GM12878 (cell line): ENCODE data around the gene SLC2A14.
"Not testable (repeated sequence)": the region's sequence is repeated elsewhere in the genome, so short reads cannot be mapped to it uniquely, and the experiment has no call there.

Experiments used
- CEBPB ChIP-seq, 2 experiments: fragments of 150-350 bp in 1 of 2; IDR thresholded peaks; 2 replicates each; pipeline ENCODE4 v1.6.1; 2012 to 2014; ENCODE audit warnings: low read depth in 2 of 2, low read length in 2 of 2, borderline replicate concordance in 1 of 2, inconsistent platforms in 1 of 2
- GATAD2B ChIP-seq: fragments of 450-650 bp; conservative IDR thresholded peaks from 2 replicates; pipeline ENCODE4 v1.6.1; 2017; ENCODE audit warnings: low read depth, mild to moderate bottlenecking, moderate library complexity
- MXI1 ChIP-seq: fragments of 150-350 bp; IDR thresholded peaks from 2 replicates; pipeline ENCODE4 v1.6.1; 2011; ENCODE audit warnings: low read depth, mild to moderate bottlenecking, inconsistent platforms, low read length, improper control_type of control experiment
- NBN ChIP-seq: fragments of 450-650 bp; IDR thresholded peaks from 2 replicates; pipeline ENCODE4 v1.6.1; 2016
- NFYB ChIP-seq: IDR thresholded peaks from 2 replicates; pipeline ENCODE4 v1.6.1; 2011; ENCODE audit warnings: low read depth, mild to moderate bottlenecking, low read length, improper control_type of control experiment, moderate library complexity; ENCODE audit not compliant: insufficient read depth
- POLR2A ChIP-seq: IDR thresholded peaks from 2 replicates; pipeline ENCODE4 v1.6.1; 2011; ENCODE audit warnings: low read depth, mild to moderate bottlenecking, low read length
- POLR2AphosphoS5 ChIP-seq: IDR thresholded peaks from 2 replicates; pipeline ENCODE4 v1.6.1; 2011; ENCODE audit warnings: mild to moderate bottlenecking, low read length, inconsistent platforms
- YY1 ChIP-seq: IDR thresholded peaks from 2 replicates; pipeline ENCODE4 v1.6.1; 2011; ENCODE audit warnings: low read depth, mild to moderate bottlenecking, low read length
- TF ChIP-seq, protein P1 (sequence below), 3 experiments: IDR thresholded peaks in 2 of 3; conservative IDR thresholded peaks in 1 of 3; 2 replicates each; pipeline ENCODE4 v1.5.1; 2011; ENCODE audit warnings: low read depth in 3 of 3, low read length in 3 of 3, mild to moderate bottlenecking in 3 of 3, control low read depth in 2 of 3, moderate library complexity in 2 of 3, inconsistent platforms in 1 of 3, mixed read lengths in 1 of 3; ENCODE audit not compliant: control insufficient read depth in 2 of 3, insufficient read depth in 1 of 3; ENCODE audit errors: extremely low read depth in 1 of 3

DNA sequence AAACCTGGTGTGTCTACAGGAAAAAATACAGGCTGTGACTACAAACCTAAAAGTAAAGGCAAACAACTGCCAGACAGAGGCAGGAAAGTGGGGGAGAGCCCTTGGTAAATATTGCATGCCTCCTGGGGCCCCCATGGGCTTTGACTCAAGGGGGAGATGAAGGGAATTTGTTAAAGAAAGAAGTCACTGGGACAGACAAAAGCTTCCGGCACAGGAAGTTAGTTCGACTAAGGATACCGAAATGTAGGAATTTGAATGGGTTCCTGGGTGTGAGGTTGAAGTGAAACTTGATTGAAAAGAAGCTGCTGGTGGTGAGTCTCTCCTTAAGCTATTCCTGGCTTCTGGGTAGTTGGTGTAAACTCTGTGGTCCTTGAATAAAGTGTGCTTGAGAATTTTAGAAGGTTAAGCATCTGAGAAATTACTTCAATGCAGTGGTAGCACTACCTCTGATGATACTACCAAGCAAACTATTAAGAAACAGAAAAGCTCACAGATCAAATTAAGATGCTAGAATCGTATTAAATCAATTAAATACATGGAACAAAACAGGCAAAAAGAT lies 73.9 kb downstream of the SLC2A14 start:
- TF ChIP-seq MXI1; CEBPB (IDR thresholded peaks at IDR 0.05; ENCODE audit: borderline replicate concordance in 1 of 2, low read depth in 2 of 2, low read length in 2 of 2); NBN; POLR2A; GATAD2B; NFYB; POLR2AphosphoS5; YY1: not testable (repeated sequence)
- TF ChIP-seq, protein P1, sequence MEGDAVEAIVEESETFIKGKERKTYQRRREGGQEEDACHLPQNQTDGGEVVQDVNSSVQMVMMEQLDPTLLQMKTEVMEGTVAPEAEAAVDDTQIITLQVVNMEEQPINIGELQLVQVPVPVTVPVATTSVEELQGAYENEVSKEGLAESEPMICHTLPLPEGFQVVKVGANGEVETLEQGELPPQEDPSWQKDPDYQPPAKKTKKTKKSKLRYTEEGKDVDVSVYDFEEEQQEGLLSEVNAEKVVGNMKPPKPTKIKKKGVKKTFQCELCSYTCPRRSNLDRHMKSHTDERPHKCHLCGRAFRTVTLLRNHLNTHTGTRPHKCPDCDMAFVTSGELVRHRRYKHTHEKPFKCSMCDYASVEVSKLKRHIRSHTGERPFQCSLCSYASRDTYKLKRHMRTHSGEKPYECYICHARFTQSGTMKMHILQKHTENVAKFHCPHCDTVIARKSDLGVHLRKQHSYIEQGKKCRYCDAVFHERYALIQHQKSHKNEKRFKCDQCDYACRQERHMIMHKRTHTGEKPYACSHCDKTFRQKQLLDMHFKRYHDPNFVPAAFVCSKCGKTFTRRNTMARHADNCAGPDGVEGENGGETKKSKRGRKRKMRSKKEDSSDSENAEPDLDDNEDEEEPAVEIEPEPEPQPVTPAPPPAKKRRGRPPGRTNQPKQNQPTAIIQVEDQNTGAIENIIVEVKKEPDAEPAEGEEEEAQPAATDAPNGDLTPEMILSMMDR (IDR thresholded peaks at IDR 0.05 in 2 of 3, conservative IDR thresholded peaks at IDR 0.05 in 1 of 3; ENCODE audit: control insufficient read depth in 2 of 3, extremely low read depth in 1 of 3, insufficient read depth in 1 of 3, low read depth in 3 of 3, low read length in 3 of 3) = not testable (repeated sequence)
